ENCODE results near the gene BAD.

DNA sequence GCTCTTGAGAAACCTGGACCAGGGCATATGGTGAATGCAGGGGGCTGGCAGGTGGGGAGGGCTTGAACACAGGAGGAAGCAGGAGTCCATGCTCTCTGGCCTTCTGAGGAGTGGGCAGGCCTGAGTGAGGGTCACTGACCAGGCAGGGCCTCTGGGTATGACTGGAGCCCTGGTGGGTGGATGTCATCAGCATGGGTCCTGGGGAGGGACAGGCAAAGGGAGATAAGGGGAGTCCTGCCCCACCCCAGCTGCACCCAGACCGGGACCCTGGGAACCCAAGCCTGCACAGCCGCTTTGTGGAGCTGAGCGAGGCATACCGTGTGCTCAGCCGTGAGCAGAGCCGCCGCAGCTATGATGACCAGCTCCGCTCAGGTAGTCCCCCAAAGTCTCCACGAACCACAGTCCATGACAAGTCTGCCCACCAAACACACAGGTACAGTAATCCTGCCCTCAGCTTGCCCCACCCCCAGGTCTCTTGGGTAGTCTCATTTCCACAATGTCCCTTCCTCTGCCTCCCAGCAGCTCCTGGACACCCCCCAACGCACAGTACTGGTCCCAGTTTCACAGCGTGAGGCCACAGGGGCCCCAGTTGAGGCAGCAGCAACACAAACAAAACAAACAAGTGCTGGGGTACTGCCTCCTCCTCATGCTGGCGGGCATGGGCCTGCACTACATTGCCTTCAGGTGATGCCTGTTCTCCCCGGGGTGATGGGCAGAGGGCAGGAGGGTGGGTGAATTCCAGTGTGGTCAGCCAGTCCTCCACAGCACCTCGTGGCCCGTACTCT, 52.1 kb downstream of the BAD start:
- TF ChIP-seq, protein P1, sequence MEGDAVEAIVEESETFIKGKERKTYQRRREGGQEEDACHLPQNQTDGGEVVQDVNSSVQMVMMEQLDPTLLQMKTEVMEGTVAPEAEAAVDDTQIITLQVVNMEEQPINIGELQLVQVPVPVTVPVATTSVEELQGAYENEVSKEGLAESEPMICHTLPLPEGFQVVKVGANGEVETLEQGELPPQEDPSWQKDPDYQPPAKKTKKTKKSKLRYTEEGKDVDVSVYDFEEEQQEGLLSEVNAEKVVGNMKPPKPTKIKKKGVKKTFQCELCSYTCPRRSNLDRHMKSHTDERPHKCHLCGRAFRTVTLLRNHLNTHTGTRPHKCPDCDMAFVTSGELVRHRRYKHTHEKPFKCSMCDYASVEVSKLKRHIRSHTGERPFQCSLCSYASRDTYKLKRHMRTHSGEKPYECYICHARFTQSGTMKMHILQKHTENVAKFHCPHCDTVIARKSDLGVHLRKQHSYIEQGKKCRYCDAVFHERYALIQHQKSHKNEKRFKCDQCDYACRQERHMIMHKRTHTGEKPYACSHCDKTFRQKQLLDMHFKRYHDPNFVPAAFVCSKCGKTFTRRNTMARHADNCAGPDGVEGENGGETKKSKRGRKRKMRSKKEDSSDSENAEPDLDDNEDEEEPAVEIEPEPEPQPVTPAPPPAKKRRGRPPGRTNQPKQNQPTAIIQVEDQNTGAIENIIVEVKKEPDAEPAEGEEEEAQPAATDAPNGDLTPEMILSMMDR (IDR thresholded peaks at IDR 0.05; ENCODE audit: insufficient read depth, low read depth, low read length): no peak
- no peak for TF ChIP-seq EZH2 (IDR thresholded peaks at IDR 0.05; ENCODE audit: insufficient read depth, low read length)

Measured in astrocyte (in vitro differentiated cells and primary cell).